ENCODE data around the gene HOXA7.
A peak's percentile ranks its signal among the peaks of the same experiment; 100 is the strongest.

Gene HOXA7

GRCh38 chr7:27112361-27112760 is 44.1 kb downstream of the HOXA7 start:
- TF ChIP-seq, protein P1, sequence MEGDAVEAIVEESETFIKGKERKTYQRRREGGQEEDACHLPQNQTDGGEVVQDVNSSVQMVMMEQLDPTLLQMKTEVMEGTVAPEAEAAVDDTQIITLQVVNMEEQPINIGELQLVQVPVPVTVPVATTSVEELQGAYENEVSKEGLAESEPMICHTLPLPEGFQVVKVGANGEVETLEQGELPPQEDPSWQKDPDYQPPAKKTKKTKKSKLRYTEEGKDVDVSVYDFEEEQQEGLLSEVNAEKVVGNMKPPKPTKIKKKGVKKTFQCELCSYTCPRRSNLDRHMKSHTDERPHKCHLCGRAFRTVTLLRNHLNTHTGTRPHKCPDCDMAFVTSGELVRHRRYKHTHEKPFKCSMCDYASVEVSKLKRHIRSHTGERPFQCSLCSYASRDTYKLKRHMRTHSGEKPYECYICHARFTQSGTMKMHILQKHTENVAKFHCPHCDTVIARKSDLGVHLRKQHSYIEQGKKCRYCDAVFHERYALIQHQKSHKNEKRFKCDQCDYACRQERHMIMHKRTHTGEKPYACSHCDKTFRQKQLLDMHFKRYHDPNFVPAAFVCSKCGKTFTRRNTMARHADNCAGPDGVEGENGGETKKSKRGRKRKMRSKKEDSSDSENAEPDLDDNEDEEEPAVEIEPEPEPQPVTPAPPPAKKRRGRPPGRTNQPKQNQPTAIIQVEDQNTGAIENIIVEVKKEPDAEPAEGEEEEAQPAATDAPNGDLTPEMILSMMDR (IDR thresholded peaks at IDR 0.05; ENCODE audit: low read depth, low read length, missing control alignments): no peak
- H3K27ac ChIP-seq: no peak overlapping the region
- no peak for DNase-seq
- peak overlapping the region; percentile 57 for H3K4me3 ChIP-seq (ENCODE audit: low read depth, low read length)
- in situ Hi-C loops (cut with HindIII; ENCODE audit: low pct_ligation_motif_present, low sequenced_read_pairs): no loop called here
- no peaks in the 10 kb centered on the region for H3K36me3 ChIP-seq (replicated peaks)
- peaks cover 93% of the 10 kb centered on the region for H3K27me3 ChIP-seq (replicated peaks)

- TF ChIP-seq, protein P1 (IDR thresholded peaks at IDR 0.05; ENCODE audit: low read depth, low read length, missing control alignments): no peak
- Histone ChIP-seq H3K4me3 (ENCODE audit: low read depth, low read length) (peak overlapping the region; percentile 57), H3K36me3 (replicated peaks) (no peaks in the 10 kb centered on the region), H3K27ac (no peak overlapping the region), H3K27me3 (replicated peaks) (peaks cover 91% of the 10 kb centered on the region)
- in situ Hi-C loops (cut with HindIII; ENCODE audit: low pct_ligation_motif_present, low sequenced_read_pairs): no loop called here
- no peak for DNase-seq
These were observed 44.7 kb downstream of the HOXA7 start for GRCh38 chr7:27111751-27112277.

DNA sequence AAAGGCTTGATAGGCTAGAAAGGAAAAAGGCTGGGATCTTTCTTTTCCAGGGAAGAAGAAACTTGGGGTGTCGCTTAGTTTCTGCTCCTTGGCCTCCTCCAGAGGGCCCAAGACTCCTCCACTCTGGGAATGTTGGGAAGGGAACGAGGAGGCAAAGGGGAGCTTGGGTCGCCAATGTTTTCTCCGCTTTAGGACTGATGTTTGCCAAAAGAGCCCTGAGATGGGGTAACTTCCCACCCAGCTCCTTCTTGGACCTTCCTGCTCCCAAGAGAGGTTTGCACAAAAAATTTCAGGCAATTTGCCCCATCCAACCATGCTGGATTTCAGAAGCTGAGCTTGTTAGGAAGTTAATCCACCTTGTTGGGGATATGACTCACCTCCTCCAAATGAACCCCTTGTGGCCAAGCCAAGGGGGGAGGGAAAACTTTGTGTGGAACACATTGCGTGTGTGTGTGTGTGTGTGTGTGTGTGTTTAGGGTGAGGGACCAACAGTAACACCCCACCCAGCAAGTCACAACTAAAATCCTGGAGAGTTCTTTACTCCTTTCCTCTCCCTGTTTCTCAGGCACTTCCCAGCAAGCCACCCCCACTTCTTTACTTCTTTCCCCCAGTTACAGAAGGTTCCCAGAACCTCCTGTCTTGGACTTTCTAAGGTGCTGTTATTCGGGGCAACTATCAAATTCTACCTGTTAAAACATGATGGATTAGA is 45.3 kb downstream of the HOXA7 start:
- Histone ChIP-seq H3K27me3 (replicated peaks) (peaks cover 91% of the 10 kb centered on the region), H3K36me3 (replicated peaks) (no peaks in the 10 kb centered on the region), H3K27ac (no peak overlapping the region), H3K4me3 (ENCODE audit: low read depth, low read length) (peak overlapping the region; percentile 30)
- in situ Hi-C loops (cut with HindIII; ENCODE audit: low pct_ligation_motif_present, low sequenced_read_pairs): no loop called here
- TF ChIP-seq, protein P1 (IDR thresholded peaks at IDR 0.05; ENCODE audit: low read depth, low read length, missing control alignments): no peak
- no peak for DNase-seq

- no peak for DNase-seq
- in situ Hi-C loops (cut with HindIII; ENCODE audit: low pct_ligation_motif_present, low sequenced_read_pairs): no loop called here
- Histone ChIP-seq H3K27ac (no peak overlapping the region), H3K36me3 (replicated peaks) (no peaks in the 10 kb centered on the region), H3K4me3 (ENCODE audit: low read depth, low read length) (peak overlapping the region; percentile 30), H3K27me3 (replicated peaks) (peaks cover 91% of the 10 kb centered on the region)
- TF ChIP-seq, protein P1 (IDR thresholded peaks at IDR 0.05; ENCODE audit: low read depth, low read length, missing control alignments): no peak
These were observed 46.1 kb downstream of the HOXA7 start for GRCh38 chr7:27110186-27111031.

DNA sequence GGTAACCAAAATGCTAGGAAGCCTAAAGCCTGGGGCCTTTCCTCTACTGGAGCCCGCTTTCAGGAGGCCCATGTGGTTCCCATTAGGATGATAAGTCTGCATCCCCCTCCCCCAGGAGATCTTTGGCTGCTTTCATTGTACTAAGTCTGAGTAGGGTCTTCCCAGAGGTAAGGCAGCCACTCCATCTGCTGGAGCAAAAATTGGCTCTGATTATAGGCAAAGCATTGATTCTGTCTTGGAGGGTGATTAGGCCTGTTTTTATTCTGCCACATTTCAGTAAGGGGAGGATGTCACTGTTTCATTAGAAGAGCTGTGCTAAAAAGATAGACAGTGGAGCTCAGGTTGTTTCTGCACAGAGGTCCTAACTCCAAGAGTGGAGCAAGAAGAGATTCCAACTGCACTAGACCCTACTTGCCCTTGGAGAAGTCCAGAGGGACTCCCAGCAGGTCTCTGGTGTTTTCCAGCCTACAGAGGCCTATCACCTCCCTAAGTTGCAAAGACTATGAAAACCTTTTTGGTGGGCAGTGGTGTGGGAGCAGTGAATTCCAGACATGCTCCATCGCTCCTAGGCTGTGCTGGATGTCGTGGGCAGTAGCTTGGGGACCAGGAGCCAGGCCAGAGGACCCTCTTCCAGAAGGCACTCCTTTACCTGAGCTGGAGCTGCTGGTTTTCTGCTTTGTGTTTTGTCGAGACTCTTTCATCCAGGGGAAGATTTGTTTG is 46.8 kb downstream of the HOXA7 start:
- no peak overlapping the region for H3K4me3 ChIP-seq (ENCODE audit: low read depth, low read length)
- peaks cover 92% of the 10 kb centered on the region for H3K27me3 ChIP-seq (replicated peaks)
- in situ Hi-C loops (cut with HindIII; ENCODE audit: low pct_ligation_motif_present, low sequenced_read_pairs): no loop called here
- TF ChIP-seq, protein P1 (IDR thresholded peaks at IDR 0.05; ENCODE audit: low read depth, low read length, missing control alignments): no peak
- no peak overlapping the region for H3K27ac ChIP-seq
- no peaks in the 10 kb centered on the region for H3K36me3 ChIP-seq (replicated peaks)
- DNase-seq: no peak

Measured in brain microvascular endothelial cell (primary cell).